Measurements from ENCODE around the gene NEK9.

The NEK9 gene

DNA sequence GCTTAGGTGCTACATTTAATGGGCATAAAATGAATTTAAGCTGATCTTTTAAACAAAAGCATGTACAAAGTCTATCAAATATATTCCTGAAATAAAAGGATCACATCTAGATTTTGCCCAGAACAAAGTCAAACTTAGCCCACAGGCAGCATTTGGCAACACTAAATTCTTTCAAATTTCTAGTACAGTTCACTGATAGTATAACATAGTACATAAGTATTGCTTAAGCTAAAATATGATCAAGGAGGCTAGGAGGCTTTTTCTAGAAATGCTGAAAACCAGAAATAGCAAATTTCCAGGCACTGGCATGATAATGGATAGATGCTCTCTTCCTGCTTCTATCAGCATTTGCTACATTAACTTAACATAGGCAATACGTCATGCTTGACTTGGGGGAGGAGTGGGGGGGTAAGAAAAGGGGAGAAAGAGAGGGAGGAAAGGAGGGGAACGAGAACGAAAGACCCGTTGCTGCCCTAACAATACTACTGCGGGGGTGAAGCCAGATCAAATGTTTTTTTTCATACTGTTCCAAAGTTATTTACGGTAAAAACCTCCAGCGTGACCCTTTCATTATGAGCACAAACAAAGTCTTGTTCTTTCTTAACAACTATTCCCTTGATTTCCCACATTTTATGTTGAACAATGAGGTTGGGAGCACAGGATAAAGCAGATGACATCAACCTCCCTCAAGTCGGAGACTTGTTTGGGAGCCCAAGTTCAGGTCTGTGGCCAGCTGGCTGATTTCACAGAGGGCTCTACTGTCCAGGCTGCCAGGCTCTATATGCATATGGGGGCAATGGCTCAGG, 38.9 kb upstream of the NEK9 start:
- Histone ChIP-seq H3K14ac (ENCODE audit: low read length) (no peak overlapping the region), H3K4me3 (ENCODE audit: low read length in 2 of 2) (no peak overlapping the region), H2BK15ac (ENCODE audit: low read length) (no peak overlapping the region), H3K9ac (ENCODE audit: low read depth, low read length, poor library complexity) (no peak overlapping the region), H2AK5ac (ENCODE audit: low read depth, low read length) (no peak overlapping the region), H3K4me1 (ENCODE audit: control insufficient read depth in 2 of 2, insufficient read depth in 1 of 2, low read depth in 1 of 2, low read length in 2 of 2) (no peaks in the 10 kb centered on the region), H3K4me2 (ENCODE audit: insufficient read depth, low read length, poor library complexity, severe bottlenecking) (no peak overlapping the region), H3K27ac (replicated peaks; ENCODE audit: low read length) (no peak overlapping the region), H3K23ac (ENCODE audit: low read depth, low read length, poor library complexity) (no peak overlapping the region), H3K9me3 (replicated peaks in 1 of 2; ENCODE audit: control insufficient read depth in 2 of 2, insufficient read depth in 1 of 2, low read depth in 1 of 2, low read length in 2 of 2) (no peaks in the 10 kb centered on the region), H2BK120ac (ENCODE audit: low read depth, low read length) (no peak overlapping the region), H3K27me3 (ENCODE audit: control insufficient read depth in 3 of 3, insufficient read depth in 3 of 3, low read depth in 1 of 3, low read length in 3 of 3) (no peaks in the 10 kb centered on the region), H3K4ac (ENCODE audit: low read length) (no peak overlapping the region), H2BK5ac (ENCODE audit: low read length) (no peak overlapping the region), H3K36me3 (replicated peaks in 1 of 2; ENCODE audit: control insufficient read depth in 2 of 2, insufficient read depth in 2 of 2, low read length in 2 of 2) (peaks cover 2 to 6% of the 10 kb centered on the region in 2 donors), H3K79me1 (ENCODE audit: low read depth, low read length) (peaks cover 3% of the 10 kb centered on the region), H4K8ac (ENCODE audit: low read depth, low read length) (no peak overlapping the region), H4K91ac (ENCODE audit: low read depth, low read length, poor library complexity) (no peak overlapping the region), H2AFZ (ENCODE audit: low read length) (no peak overlapping the region), H2BK12ac (ENCODE audit: low read length) (no peak overlapping the region), H3K18ac (ENCODE audit: low read length) (no peak overlapping the region)
- DNase-seq (ENCODE audit: low spot score), result no peak
- no CpG with 5 or more reads among the region's 8 CpGs for WGBS, 2 donors (ENCODE audit: extremely low coverage in 2 of 2, insufficient read length in 2 of 2, insufficient replicate concordance in 1 of 2)

DNA sequence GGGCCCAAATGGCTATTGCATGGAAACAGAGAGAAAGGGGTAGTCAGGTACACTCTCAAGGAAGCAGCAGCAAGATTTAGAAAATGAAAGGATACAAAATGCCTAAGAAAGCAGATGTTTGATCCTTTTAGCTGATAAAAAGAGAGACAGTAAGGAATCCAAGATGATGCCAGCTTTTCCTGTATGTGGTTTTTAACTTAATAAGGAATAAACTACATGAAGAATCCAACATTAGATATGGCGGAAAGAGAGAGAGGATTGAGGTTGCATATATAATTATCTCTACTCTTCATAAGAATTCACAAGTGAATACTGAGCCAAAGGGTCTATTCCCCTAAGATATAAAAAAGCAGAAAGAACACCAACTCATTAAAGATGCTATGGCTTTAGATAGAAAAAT, 38.0 kb upstream of the NEK9 start:
- no CpG with 5 or more reads among the region's 1 CpG for WGBS, 2 donors (ENCODE audit: extremely low coverage in 2 of 2, insufficient read length in 2 of 2, insufficient replicate concordance in 1 of 2)
- Histone ChIP-seq H3K4me2 (ENCODE audit: insufficient read depth, low read length, poor library complexity, severe bottlenecking) (no peak overlapping the region), H3K27ac (replicated peaks; ENCODE audit: low read length) (no peak overlapping the region), H2AK5ac (ENCODE audit: low read depth, low read length) (no peak overlapping the region), H3K9ac (ENCODE audit: low read depth, low read length, poor library complexity) (no peak overlapping the region), H2BK5ac (ENCODE audit: low read length) (no peak overlapping the region), H2BK15ac (ENCODE audit: low read length) (no peak overlapping the region), H3K9me3 (replicated peaks in 1 of 2; ENCODE audit: control insufficient read depth in 2 of 2, insufficient read depth in 1 of 2, low read depth in 1 of 2, low read length in 2 of 2) (no peaks in the 10 kb centered on the region), H3K79me1 (ENCODE audit: low read depth, low read length) (peaks cover 5% of the 10 kb centered on the region), H4K8ac (ENCODE audit: low read depth, low read length) (no peak overlapping the region), H3K18ac (ENCODE audit: low read length) (no peak overlapping the region), H3K4me1 (ENCODE audit: control insufficient read depth in 2 of 2, insufficient read depth in 1 of 2, low read depth in 1 of 2, low read length in 2 of 2) (no peaks in the 10 kb centered on the region), H3K23ac (ENCODE audit: low read depth, low read length, poor library complexity) (no peak overlapping the region), H3K4me3 (ENCODE audit: low read length in 2 of 2) (no peak overlapping the region), H3K27me3 (ENCODE audit: control insufficient read depth in 3 of 3, insufficient read depth in 3 of 3, low read depth in 1 of 3, low read length in 3 of 3) (no peaks in the 10 kb centered on the region), H3K36me3 (replicated peaks in 1 of 2; ENCODE audit: control insufficient read depth in 2 of 2, insufficient read depth in 2 of 2, low read length in 2 of 2) (peaks cover 2 to 6% of the 10 kb centered on the region in 2 donors), H3K4ac (ENCODE audit: low read length) (no peak overlapping the region), H2BK120ac (ENCODE audit: low read depth, low read length) (no peak overlapping the region), H3K14ac (ENCODE audit: low read length) (no peak overlapping the region), H2AFZ (ENCODE audit: low read length) (no peak overlapping the region), H4K91ac (ENCODE audit: low read depth, low read length, poor library complexity) (no peak overlapping the region), H2BK12ac (ENCODE audit: low read length) (no peak overlapping the region)
- no peak for DNase-seq (ENCODE audit: low spot score)

DNA sequence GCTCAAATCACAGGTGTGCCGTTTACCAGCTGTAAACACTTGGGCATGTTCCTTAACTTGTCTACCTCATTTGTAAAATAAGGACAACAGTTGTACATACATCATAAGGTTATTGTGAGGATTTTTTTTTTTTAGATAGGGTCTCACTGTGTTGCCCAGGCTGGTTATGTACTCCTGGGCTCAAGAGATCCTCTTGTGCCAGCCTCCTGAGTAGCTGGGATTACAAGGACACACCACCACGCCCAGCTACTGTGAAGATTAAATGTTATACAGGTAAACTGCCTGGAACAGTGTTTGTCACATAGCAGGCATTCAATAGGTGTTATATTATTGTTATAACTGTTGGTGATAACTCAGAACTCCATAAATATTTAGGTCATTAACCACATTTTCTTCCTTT, 36.8 kb upstream of the NEK9 start:
- H3K14ac ChIP-seq (ENCODE audit: low read length), result no peak overlapping the region
- H2BK120ac ChIP-seq (ENCODE audit: low read depth, low read length), result no peak overlapping the region
- H2AK5ac ChIP-seq (ENCODE audit: low read depth, low read length), result no peak overlapping the region
- no peak overlapping the region for H3K4ac ChIP-seq (ENCODE audit: low read length)
- H3K9ac ChIP-seq (ENCODE audit: low read depth, low read length, poor library complexity), result no peak overlapping the region
- H4K91ac ChIP-seq (ENCODE audit: low read depth, low read length, poor library complexity), result no peak overlapping the region
- DNase-seq (ENCODE audit: low spot score), result no peak
- no peak overlapping the region for H3K23ac ChIP-seq (ENCODE audit: low read depth, low read length, poor library complexity)
- no peak overlapping the region for H2BK15ac ChIP-seq (ENCODE audit: low read length)
- no peak overlapping the region for H4K8ac ChIP-seq (ENCODE audit: low read depth, low read length)
- H2BK5ac ChIP-seq (ENCODE audit: low read length), result no peak overlapping the region
- H3K4me3 ChIP-seq (ENCODE audit: low read length in 2 of 2), result no peak overlapping the region
- H3K4me1 ChIP-seq (ENCODE audit: control insufficient read depth in 2 of 2, insufficient read depth in 1 of 2, low read depth in 1 of 2, low read length in 2 of 2), result no peaks in the 10 kb centered on the region
- no peaks in the 10 kb centered on the region for H3K9me3 ChIP-seq (replicated peaks in 1 of 2; ENCODE audit: control insufficient read depth in 2 of 2, insufficient read depth in 1 of 2, low read depth in 1 of 2, low read length in 2 of 2)
- H3K4me2 ChIP-seq (ENCODE audit: insufficient read depth, low read length, poor library complexity, severe bottlenecking), result no peak overlapping the region
- no CpG with 5 or more reads among the region's 2 CpGs for WGBS, 2 donors (ENCODE audit: extremely low coverage in 2 of 2, insufficient read length in 2 of 2, insufficient replicate concordance in 1 of 2)
- H2BK12ac ChIP-seq (ENCODE audit: low read length), result no peak overlapping the region
- H3K27me3 ChIP-seq (ENCODE audit: control insufficient read depth in 3 of 3, insufficient read depth in 3 of 3, low read depth in 1 of 3, low read length in 3 of 3), result no peaks in the 10 kb centered on the region
- H3K79me1 ChIP-seq (ENCODE audit: low read depth, low read length), result peaks cover 5% of the 10 kb centered on the region
- no peak overlapping the region for H2AFZ ChIP-seq (ENCODE audit: low read length)
- no peak overlapping the region for H3K27ac ChIP-seq (replicated peaks; ENCODE audit: low read length)
- H3K36me3 ChIP-seq (replicated peaks in 1 of 2; ENCODE audit: control insufficient read depth in 2 of 2, insufficient read depth in 2 of 2, low read length in 2 of 2), result peaks cover 2 to 10% of the 10 kb centered on the region in 2 donors
- H3K18ac ChIP-seq (ENCODE audit: low read length), result no peak overlapping the region

DNA sequence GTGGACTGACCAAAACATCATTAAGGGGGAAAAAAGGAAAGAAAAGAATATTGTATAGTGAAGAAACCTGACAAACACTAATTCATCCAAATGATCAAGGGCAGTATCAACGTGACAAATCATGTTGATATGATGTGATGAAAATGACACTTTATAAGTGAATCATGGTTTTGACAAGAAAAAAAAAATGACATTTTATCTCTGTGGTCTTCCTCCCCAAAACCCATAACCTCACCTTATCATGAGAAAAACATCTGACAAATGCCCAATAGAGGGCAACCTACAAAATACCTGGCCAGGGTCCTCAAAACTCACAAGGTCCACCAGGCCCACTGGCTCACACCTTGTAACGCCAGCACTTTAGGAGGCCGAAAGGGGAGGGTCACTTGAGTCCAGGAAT, 35.8 kb upstream of the NEK9 start:
- no peaks in the 10 kb centered on the region for H3K27me3 ChIP-seq (ENCODE audit: control insufficient read depth in 3 of 3, insufficient read depth in 3 of 3, low read depth in 1 of 3, low read length in 3 of 3)
- WGBS, 2 donors (ENCODE audit: extremely low coverage in 2 of 2, insufficient read length in 2 of 2, insufficient replicate concordance in 1 of 2), result no CpG with 5 or more reads among the region's 3 CpGs

More for the DNA sequence above, 35.8 kb upstream of the NEK9 start:
- Histone ChIP-seq H3K9ac (ENCODE audit: low read depth, low read length, poor library complexity) (no peak overlapping the region), H3K18ac (ENCODE audit: low read length) (no peak overlapping the region), H2BK15ac (ENCODE audit: low read length) (no peak overlapping the region), H3K23ac (ENCODE audit: low read depth, low read length, poor library complexity) (no peak overlapping the region), H3K4me3 (ENCODE audit: low read length in 2 of 2) (no peak overlapping the region), H2BK5ac (ENCODE audit: low read length) (no peak overlapping the region), H2BK12ac (ENCODE audit: low read length) (no peak overlapping the region), H4K91ac (ENCODE audit: low read depth, low read length, poor library complexity) (no peak overlapping the region), H3K4me2 (ENCODE audit: insufficient read depth, low read length, poor library complexity, severe bottlenecking) (no peak overlapping the region), H3K4ac (ENCODE audit: low read length) (no peak overlapping the region), H3K27ac (replicated peaks; ENCODE audit: low read length) (no peak overlapping the region), H2AFZ (ENCODE audit: low read length) (no peak overlapping the region), H3K36me3 (replicated peaks in 1 of 2; ENCODE audit: control insufficient read depth in 2 of 2, insufficient read depth in 2 of 2, low read length in 2 of 2) (peaks cover 2 to 10% of the 10 kb centered on the region in 2 donors), H4K8ac (ENCODE audit: low read depth, low read length) (no peak overlapping the region), H3K9me3 (replicated peaks in 1 of 2; ENCODE audit: control insufficient read depth in 2 of 2, insufficient read depth in 1 of 2, low read depth in 1 of 2, low read length in 2 of 2) (no peaks in the 10 kb centered on the region), H2BK120ac (ENCODE audit: low read depth, low read length) (no peak overlapping the region), H3K14ac (ENCODE audit: low read length) (no peak overlapping the region), H2AK5ac (ENCODE audit: low read depth, low read length) (no peak overlapping the region), H3K79me1 (ENCODE audit: low read depth, low read length) (peaks cover 5% of the 10 kb centered on the region), H3K4me1 (ENCODE audit: control insufficient read depth in 2 of 2, insufficient read depth in 1 of 2, low read depth in 1 of 2, low read length in 2 of 2) (no peaks in the 10 kb centered on the region)
- DNase-seq (ENCODE audit: low spot score), result no peak

All from neuronal stem cell (in vitro differentiated cells).